ENCODE data around the gene OR10K1.

DNA sequence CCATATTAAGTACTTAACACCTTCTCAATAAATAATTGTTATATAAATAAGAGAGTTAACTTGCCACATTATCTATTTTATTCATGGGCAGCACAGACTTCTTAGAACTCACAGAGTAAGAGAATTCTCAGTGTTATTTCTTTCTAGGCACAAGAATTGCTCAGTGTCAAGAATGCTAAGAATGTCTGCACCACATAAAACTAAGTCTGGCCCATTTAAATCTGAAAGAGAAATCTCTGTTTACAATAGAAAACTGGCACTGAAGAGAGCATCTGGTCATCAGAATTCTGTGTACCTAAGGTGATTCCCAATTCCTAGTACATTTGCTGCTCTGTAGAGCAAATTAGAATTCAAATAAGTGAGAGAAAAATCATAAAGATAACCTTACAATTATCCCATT, 39.4 kb upstream of the OR10K1 start:
- TF ChIP-seq, protein P1, sequence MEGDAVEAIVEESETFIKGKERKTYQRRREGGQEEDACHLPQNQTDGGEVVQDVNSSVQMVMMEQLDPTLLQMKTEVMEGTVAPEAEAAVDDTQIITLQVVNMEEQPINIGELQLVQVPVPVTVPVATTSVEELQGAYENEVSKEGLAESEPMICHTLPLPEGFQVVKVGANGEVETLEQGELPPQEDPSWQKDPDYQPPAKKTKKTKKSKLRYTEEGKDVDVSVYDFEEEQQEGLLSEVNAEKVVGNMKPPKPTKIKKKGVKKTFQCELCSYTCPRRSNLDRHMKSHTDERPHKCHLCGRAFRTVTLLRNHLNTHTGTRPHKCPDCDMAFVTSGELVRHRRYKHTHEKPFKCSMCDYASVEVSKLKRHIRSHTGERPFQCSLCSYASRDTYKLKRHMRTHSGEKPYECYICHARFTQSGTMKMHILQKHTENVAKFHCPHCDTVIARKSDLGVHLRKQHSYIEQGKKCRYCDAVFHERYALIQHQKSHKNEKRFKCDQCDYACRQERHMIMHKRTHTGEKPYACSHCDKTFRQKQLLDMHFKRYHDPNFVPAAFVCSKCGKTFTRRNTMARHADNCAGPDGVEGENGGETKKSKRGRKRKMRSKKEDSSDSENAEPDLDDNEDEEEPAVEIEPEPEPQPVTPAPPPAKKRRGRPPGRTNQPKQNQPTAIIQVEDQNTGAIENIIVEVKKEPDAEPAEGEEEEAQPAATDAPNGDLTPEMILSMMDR (IDR thresholded peaks at IDR 0.05): no peak
- no peak for TF ChIP-seq POLR2A (IDR thresholded peaks at IDR 0.05)

All from heart left ventricle (tissue), 13 donors.